Amniotic stem cell (primary cell): ENCODE results near the gene ARHGAP29.

ENCODE experiments used
- DNase-seq: peaks from one replicate; lab custom pipeline; 2025; lab: John Stamatoyannopoulos, UW

The ARHGAP29 gene

DNA sequence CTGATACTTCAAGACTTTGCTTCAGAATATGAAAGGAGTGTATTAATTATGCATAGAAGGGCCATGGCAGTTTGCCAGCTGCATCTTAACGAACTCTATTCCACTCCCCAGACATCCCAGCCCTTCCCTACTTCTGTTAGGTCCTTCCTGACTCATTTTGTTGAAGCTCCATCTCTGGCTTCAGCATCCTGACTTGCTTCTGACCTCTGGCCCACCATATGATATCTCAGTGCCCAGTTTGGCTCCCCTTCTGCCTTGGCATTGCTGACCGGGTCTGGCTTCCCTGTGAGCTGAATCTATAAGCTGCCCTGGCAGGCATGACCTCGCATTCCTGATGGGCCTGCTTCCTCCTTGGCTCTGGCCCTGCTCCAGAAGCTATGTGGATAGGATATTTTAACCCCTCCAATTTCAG, 27.6 kb upstream of the ARHGAP29 start:
- no peak for DNase-seq

DNA sequence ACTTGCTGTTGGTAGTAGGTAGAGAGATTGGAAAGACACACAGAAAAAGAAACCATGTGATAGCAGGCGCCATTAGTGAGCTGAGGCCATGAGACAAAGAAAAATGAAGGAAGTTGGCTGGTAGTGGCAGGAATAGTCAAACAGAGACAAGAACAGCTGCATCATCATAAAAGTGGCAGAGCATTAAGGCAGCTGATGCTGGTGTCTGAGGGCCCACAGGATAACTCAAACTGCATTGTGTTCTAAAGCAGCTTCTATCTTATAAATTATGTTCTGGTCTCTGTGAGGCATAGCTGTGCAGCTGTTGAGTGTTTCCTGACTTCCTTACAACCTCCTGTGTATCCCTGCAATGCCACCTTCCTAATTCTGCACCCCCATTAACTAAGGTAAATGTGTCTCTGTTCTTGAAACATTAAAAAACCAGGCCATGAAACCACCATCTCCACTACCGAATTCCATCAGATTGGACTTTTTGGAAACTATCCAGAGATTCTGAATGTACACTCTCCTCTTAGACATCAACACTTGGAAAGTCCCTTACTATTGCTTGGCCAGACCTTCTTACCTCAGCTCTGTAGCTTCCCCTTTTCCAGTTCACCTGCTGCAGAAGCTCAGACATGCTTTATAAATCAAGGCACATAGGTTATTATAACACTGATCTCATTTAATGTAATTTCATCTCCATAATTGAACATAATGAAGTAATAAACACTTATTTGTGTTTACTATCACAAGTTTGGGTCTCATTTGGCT, 23.4 kb upstream of the ARHGAP29 start:
- DNase-seq: no peak

DNA sequence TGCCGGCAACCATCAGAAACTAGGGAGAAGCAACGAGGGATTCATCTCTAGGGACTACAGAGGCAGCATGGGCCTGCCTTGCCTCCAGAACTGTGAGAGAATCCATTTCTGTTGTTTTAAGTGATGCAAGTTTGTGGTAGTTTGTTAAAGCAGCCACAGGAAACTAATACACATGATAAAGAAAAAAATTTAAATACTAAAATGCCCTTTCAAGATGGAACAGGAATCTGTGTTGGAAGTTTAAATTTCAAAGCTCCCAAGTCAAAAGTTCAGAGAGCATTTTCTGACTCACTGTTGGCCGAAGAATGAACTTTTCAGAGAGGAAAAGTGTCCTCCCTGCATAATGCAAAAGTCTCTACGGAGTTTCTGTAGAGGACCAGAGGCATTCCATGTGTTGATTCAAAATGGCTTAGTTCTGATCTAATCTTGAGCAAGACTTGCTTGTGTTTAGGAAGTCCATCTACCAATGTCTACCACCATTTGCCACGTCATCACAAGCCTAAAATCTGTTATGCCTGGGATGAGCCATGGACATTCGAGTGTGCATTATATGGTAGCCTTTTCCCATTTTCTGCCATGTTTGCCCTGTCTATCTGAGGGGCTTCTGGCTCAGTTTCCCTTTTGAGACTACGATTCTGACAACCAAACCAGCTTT, 22.4 kb upstream of the ARHGAP29 start:
- no peak for DNase-seq

GRCh38 chr1:94258873-94259331, 21.5 kb upstream of the ARHGAP29 start:
- DNase-seq: peak; percentile 63

DNA sequence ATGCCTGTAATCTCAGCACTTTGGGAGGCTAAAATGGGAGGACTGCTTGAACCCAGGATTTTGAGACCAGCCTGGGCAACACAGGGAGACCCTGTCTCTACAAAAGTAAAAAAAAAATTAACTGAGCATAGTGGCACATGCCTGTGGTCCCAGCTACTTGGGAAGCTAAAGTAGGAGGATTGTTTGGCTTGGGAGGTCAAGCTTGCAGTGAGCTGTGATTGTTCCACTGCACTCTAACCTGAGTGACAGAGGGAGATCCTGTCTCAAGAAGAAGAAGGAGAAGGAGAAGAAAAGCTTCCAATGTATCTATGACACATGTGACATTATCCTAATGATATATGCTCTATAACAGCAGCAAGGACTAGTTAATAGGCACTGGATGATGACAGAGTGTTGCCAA, 20.1 kb upstream of the ARHGAP29 start:
- DNase-seq: no peak

DNA sequence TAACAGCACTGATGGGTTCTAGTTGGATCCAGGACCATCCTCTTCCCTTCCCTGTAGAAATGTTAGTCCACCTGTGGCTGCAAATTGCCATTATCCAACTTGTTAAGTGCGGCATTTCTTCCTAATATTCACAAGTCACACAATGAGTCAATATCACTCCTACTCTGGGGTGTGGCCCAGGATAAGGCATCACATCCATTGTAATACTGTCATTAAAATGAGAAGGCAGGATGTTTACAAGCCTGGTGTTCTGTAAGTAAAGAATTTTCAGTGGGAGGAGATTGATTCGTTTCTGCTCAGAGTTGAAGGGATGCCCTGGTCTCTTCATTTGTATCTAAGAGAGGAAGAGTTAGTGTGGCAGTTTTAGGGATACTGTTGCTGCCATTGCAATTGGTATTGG, 18.1 kb upstream of the ARHGAP29 start:
- no peak for DNase-seq

DNA sequence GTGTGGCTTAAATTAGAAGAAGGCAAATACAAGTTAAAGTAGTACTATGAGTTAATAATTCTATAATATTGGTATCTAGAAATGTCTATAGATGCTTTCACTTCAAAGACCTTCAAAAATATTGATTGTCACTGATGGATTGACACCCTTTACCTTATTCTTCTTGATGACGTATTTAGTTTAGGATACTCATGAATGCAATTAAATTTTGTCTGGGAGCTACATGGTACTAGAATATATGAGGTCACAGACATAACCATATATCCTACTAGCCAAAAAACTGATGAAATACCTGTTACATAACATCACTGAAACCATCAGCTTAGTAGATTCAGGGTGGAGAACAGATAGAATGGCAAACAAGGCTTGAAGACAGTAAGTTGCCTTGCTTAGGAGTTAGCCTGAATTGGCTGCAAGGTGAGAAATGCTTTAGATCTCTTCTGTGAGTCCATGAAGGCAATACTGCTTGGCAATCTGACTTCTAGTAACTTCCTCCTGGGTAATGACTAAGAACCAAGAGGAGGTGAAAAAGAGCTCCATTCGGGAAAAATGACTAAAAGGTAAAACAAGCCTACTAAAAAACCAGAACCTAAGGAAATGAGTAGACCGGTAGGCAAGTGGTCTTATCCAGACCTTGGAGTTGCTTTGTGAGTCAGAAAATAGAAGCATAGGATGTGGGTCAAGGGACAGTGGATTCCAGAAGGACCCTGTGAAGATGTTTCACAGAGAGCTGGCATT, 16.9 kb upstream of the ARHGAP29 start:
- DNase-seq: no peak

DNA sequence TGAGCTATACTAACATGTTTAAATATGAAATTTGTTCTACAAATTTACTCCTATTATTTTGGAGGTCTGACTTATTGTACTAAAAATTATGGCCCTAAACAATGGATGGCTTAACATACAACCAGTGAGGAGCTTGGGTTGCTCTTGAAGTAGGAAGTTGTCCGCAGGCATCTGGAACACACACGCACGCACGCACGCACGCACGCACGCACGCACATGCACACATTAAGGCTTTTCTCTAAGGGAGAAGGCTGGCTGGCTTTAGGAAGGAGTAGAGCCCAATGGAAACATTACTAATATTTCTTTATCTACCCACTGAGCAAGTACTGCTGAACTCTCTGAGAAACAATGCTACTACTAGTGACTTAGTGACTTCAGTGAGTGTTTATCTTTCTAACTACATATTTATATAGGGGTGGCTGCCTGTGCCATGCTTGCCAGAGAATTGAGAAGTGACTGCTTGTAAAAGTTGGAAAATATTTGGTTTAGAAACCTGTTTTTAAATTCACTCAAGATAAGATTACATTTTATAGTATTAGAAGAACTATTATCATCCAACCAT, 16.2 kb upstream of the ARHGAP29 start:
- DNase-seq: no peak

DNA sequence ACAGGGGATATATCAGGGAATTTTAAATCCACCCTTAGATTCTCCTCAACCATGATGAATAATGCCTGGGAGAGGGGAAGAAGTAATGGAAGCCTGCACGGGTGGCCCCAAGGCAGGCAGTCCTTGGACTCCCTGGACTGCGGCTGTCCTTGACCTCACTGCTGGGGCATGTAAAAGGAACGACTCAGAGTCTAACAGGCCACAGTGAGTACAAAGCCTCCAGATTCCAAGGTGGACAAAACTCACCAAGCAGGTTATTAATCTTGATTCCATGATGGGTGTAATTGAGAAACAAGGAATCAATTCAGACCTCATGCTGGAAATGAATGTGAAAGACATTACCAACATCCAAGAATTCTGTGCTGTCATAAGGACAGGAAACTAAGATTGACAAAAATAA, 13.0 kb upstream of the ARHGAP29 start:
- no peak for DNase-seq

GRCh38 chr1:94248956-94249688, 11.7 kb upstream of the ARHGAP29 start:
- DNase-seq: no peak

GRCh38 chr1:94247138-94248094, 10.0 kb upstream of the ARHGAP29 start:
- no peak for DNase-seq

DNA sequence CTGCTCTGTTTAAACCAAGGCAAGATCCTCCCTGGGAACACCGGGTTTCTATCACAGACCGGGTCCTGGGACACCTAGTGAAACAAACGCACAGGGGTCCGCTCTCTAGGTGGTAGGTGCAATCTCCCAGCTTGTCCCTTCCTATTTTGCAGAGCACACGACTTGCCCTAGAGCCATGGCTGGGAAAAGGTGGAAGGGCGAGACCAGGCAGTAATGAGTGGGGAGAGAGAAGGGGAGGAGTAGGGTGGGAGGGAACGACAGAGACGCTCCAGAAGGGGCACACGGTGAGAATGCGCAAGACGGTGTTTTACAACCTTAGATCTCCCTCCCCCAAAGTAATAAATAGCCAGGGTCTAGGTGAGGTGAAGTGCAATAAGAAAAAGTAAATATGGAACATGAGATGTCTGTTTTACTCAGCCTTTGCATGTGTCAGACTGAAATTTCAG, 9.3 kb upstream of the ARHGAP29 start:
- DNase-seq: no peak

DNA sequence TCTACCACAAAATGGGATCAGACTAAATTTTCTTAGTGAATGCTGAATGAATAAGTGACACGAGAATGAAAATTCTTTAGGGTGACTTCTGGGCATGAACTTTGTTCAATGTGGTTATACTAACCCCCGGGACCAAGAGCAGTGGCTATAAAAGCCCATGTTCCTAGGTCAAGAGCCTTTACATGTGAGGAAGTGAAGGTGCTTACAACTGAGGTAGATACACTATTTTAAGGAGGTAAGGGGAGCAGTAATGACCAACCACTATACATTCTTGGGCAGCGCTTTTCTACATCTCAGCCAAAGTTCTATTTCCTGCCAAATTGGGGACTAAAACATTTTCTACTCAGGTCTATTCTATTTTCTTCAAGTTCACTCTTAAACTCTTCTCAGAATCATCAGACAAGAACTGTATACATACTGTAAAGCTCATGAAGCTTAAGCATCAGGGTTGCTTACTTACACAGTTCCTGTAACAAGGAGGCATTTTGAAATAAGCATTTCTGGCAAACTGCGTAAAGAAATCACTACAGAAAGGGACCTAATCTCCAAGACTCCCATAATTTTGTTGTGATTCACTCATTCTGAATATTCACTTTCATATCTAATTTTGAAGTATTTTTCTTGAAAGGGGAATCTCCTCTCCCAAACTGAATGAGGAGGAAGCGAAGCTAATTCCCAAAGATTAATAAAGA, 8.5 kb upstream of the ARHGAP29 start:
- DNase-seq: no peak

- no peak for DNase-seq
These were observed 7.4 kb upstream of the ARHGAP29 start for GRCh38 chr1:94244816-94245215.

- DNase-seq: no peak
These were observed 6.3 kb upstream of the ARHGAP29 start for GRCh38 chr1:94243665-94244064.

- no peak for DNase-seq
These were observed 3.4 kb upstream of the ARHGAP29 start for GRCh38 chr1:94240822-94241221.

DNA sequence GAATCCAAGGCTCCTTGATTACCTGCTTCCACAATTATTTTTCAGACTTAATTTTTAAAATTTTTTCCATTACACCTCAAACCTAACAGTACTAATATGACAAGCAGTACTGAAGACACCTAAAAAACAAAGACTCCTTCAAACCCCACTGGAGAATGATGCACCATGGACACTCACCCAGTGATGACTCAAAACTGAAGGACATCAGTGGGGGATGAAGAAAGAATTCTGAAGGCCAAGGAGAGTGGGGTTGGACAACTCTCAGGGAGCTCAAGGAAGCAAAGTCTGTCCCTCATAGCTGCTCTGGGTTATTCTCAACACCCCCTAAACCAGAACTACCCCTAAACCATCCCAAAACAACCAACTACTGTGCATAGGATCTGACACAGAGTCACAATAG, 2.4 kb upstream of the ARHGAP29 start:
- no peak for DNase-seq

DNA sequence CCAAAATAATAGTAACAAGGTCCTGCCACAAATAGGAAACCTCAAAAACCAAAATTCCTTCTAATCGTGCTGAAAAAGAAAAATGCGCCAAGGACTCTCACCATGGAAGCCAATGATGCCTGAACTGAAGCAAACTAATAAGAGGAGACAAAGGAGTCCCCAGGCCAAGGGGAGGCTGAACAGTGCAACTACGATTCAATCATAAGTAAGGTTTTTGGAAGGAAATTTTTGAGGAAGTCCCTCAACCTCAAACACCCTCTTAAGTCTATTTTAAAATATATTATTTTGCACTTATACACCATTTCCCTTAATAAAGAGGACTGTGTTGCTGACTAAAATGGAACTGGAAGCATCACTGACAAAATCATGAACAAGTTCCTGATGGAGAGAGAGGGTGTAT, 1.7 kb upstream of the ARHGAP29 start:
- DNase-seq: no peak

- no peak for DNase-seq
These were observed 624 bp downstream of the ARHGAP29 start for GRCh38 chr1:94236630-94237290.
